HL-60/S4 treated with phorbol 12-myristate 13-acetate at 8.2 ng/mL for 4 days and 3 days (cell line): Measurements from ENCODE around the gene ASCL5.
"Not testable (repeated sequence)": the region's sequence is repeated elsewhere in the genome, so short reads cannot be mapped to it uniquely, and the experiment has no call there.

Experiments used
- in situ Hi-C: fragments of 300-500 bp; cut with MboI; formaldehyde crosslinking; loops from 2 replicates; pipeline ENCODE4 v1.15.0; 2022; ENCODE audit warnings: low sequenced_read_pairs

The ASCL5 gene

GRCh38 chr1:201126832-201127754, at the start of gene ASCL5:
Gene ASCL5 (minus strand): TSS chr1:201127184. CDS start chr1:201115372, 11,812 bp downstream.
- in situ Hi-C loops = no loop called here

GRCh38 chr1:201175820-201176500, 49.0 kb upstream of the ASCL5 start:
- in situ Hi-C loops = no loop called here

GRCh38 chr1:201173736-201174135, 46.8 kb upstream of the ASCL5 start:
- in situ Hi-C loops = no loop called here

GRCh38 chr1:201172999-201173610, 46.1 kb upstream of the ASCL5 start:
- in situ Hi-C loops = no loop called here

- in situ Hi-C loops = no loop called here
Observed at GRCh38 chr1:201172326-201172725, 45.3 kb upstream of the ASCL5 start.

GRCh38 chr1:201171063-201172036, 44.4 kb upstream of the ASCL5 start:
- in situ Hi-C loops = no loop called here

GRCh38 chr1:201170533-201171062, 43.6 kb upstream of the ASCL5 start:
- in situ Hi-C loops = no loop called here

- in situ Hi-C loops = no loop called here
Observed at GRCh38 chr1:201169971-201170532, 43.1 kb upstream of the ASCL5 start.

GRCh38 chr1:201169203-201169602, 42.2 kb upstream of the ASCL5 start:
- in situ Hi-C loops = no loop called here

GRCh38 chr1:201167041-201167991, 40.3 kb upstream of the ASCL5 start:
- in situ Hi-C loops = no loop called here

GRCh38 chr1:201164645-201165044, 37.7 kb upstream of the ASCL5 start:
- in situ Hi-C loops = no loop called here

- in situ Hi-C loops = no loop called here
Observed at GRCh38 chr1:201163707-201164106, 36.7 kb upstream of the ASCL5 start.

GRCh38 chr1:201163036-201163435, 36.1 kb upstream of the ASCL5 start:
- in situ Hi-C loops = not testable (repeated sequence)

- in situ Hi-C loops = no loop called here
Observed at GRCh38 chr1:201157949-201158348, 31.0 kb upstream of the ASCL5 start.

GRCh38 chr1:201156819-201157218, 29.8 kb upstream of the ASCL5 start:
- in situ Hi-C loops = no loop called here

GRCh38 chr1:201156346-201156745, 29.4 kb upstream of the ASCL5 start:
- in situ Hi-C loops = no loop called here

GRCh38 chr1:201155354-201155753, 28.4 kb upstream of the ASCL5 start:
- in situ Hi-C loops = no loop called here

GRCh38 chr1:201154389-201155165, 27.6 kb upstream of the ASCL5 start, which contains the start of gene TMEM9:
Gene TMEM9 (minus strand): TSS chr1:201154474. CDS start chr1:201153923, 551 bp downstream.
- in situ Hi-C loops = no loop called here
